Chondrocyte (in vitro differentiated cells): ENCODE measurements around the gene EDEM3. TPM values are rescaled to one million over a fixed set of nuclear protein-coding genes. Genes with fewer than 3 reads are reported as not detected.

Experiments
- DNase-seq: peaks from one replicate; pipeline ENCODE4 v3.0.0; 2021; ENCODE audit warnings: mixed read lengths, low spot score
- H3K27ac Mint-ChIP-seq: one replicate; pipeline ENCODE4 v1.8.0; 2021; ENCODE audit warnings: mild to moderate bottlenecking, moderate library complexity, mixed read lengths; ENCODE audit not compliant: unreplicated experiment
- H3K27me3 Mint-ChIP-seq: 2 replicates; pipeline ENCODE4 v1.8.0; 2021; ENCODE audit warnings: low read depth, mixed read lengths
- H3K36me3 Mint-ChIP-seq: 2 replicates; pipeline ENCODE4 v1.8.0; 2021; ENCODE audit warnings: low read depth, mixed read lengths
- H3K4me1 Mint-ChIP-seq: 2 replicates; pipeline ENCODE4 v1.8.0; 2021; ENCODE audit warnings: low read depth, mild to moderate bottlenecking, mixed read lengths
- H3K4me3 Mint-ChIP-seq: one replicate; pipeline ENCODE4 v1.8.0; 2021; ENCODE audit warnings: mild to moderate bottlenecking, moderate library complexity, mixed read lengths; ENCODE audit not compliant: unreplicated experiment
- H3K9me3 Mint-ChIP-seq: 2 replicates; pipeline ENCODE4 v1.8.0; 2021; ENCODE audit warnings: low read depth, mixed read lengths
- CTCF ChIP-seq: fragments of 200-600 bp; sonication (generic); IDR thresholded peaks from 2 replicates; pipeline ENCODE4 v1.5.0; 2021; ENCODE audit warnings: antibody characterized with exemption, mild to moderate bottlenecking, moderate library complexity
- total RNA-seq: library from RNA; stranded (reverse); gene quantifications from 3 replicates; pipeline ENCODE4 v1.2.1, GENCODE V29; 2021

The EDEM3 gene
- total RNA-seq, 1 donor from 2014 or later = 31.6 TPM

GRCh38 chr1:184753608-184754475 is 816 bp downstream of the EDEM3 start:
- peak overlapping the region; percentile 95 for H3K4me3 Mint-ChIP-seq

GRCh38 chr1:184753117-184753516 is 1.5 kb downstream of the EDEM3 start:
- Mint-ChIP-seq H3K9me3 (no peaks in the 10 kb centered on the region), H3K4me3 (peak overlapping the region; percentile 95), H3K27me3 (no peaks in the 10 kb centered on the region), H3K4me1 (peaks cover 32% of the 10 kb centered on the region), H3K27ac (peak overlapping the region; percentile 94), H3K36me3 (no peaks in the 10 kb centered on the region)
- no peak for TF ChIP-seq CTCF
- no peak for DNase-seq

More at GRCh38 chr1:184753608-184754475, 816 bp downstream of the EDEM3 start:
- Mint-ChIP-seq H3K36me3 (no peaks in the 10 kb centered on the region), H3K27ac (peak overlapping the region; percentile 94), H3K27me3 (no peaks in the 10 kb centered on the region), H3K9me3 (no peaks in the 10 kb centered on the region), H3K4me1 (peaks cover 32% of the 10 kb centered on the region)
- TF ChIP-seq CTCF = no peak
- no peak for DNase-seq

GRCh38 chr1:184752656-184753055 is 2.0 kb downstream of the EDEM3 start:
- no peak overlapping the region for H3K4me3 Mint-ChIP-seq
- peaks cover 32% of the 10 kb centered on the region for H3K4me1 Mint-ChIP-seq
- TF ChIP-seq CTCF = no peak
- no peak overlapping the region for H3K27ac Mint-ChIP-seq
- no peak for DNase-seq
- H3K36me3 Mint-ChIP-seq = no peaks in the 10 kb centered on the region
- H3K9me3 Mint-ChIP-seq = no peaks in the 10 kb centered on the region
- no peaks in the 10 kb centered on the region for H3K27me3 Mint-ChIP-seq

- H3K4me3 Mint-ChIP-seq = no peak overlapping the region
Measured at GRCh38 chr1:184748740-184749139, 5.9 kb downstream of the EDEM3 start.

More at GRCh38 chr1:184748740-184749139, 5.9 kb downstream of the EDEM3 start:
- no peak for TF ChIP-seq CTCF
- Mint-ChIP-seq H3K4me1 (peaks cover 26% of the 10 kb centered on the region), H3K27ac (no peak overlapping the region), H3K27me3 (no peaks in the 10 kb centered on the region), H3K9me3 (no peaks in the 10 kb centered on the region), H3K36me3 (no peaks in the 10 kb centered on the region)
- DNase-seq = no peak
